ENCODE data around the gene ATP5MC2.

DNA sequence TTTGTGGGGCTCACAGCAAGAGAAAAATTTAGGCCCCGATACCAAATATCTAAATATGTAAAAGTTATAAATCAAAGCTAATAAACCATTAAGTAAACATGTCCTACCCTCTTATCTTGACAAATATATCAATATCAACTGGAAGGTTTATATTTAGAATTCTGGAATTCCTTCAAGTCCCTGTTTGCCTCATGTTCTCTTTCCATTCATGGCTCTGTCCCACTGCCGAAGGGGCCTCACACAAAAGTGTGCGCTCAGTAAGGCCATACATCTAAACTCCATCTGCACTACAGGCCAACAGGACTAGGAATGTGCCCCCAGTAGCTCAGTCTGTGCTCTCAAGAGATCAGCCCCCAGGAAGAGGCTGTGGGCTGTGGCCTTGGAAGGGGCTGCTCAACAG is 10.6 kb upstream of the ATP5MC2 start:
- no peak for TF ChIP-seq EZH2 (IDR thresholded peaks at IDR 0.05; ENCODE audit: insufficient read depth, poor library complexity, severe bottlenecking)
- TF ChIP-seq EZH2phosphoT487 (IDR thresholded peaks at IDR 0.05; ENCODE audit: insufficient read depth, low read depth): no peak
